WTC11 (cell line): ENCODE data around the gene CACNG4. TPM values are rescaled to one million over a fixed set of nuclear protein-coding genes. Genes with fewer than 3 reads are reported as not detected.

Source experiments
- ATAC-seq: fragments of 200-7000 bp; cut with Tn5 transposase; 2 replicates; pipeline ENCODE4 v1.10.0; 2021; ENCODE audit warnings: mild to moderate bottlenecking, moderate library complexity
- CTCF ChIA-PET: fragments of 300-600 bp; sonication (Branson Sonifier 250); formaldehyde crosslinking; loops from one replicate; lab custom pipeline; 2021; ENCODE audit warnings: antibody characterized with exemption; lab: Charles Lee
- POLR2A ChIA-PET: fragments of 350-600 bp; sonication (Branson Sonifier 250); formaldehyde crosslinking; loops from one replicate; lab custom pipeline; 2021; ENCODE audit warnings: antibody characterized with exemption; lab: Charles Lee
- DNase-seq: peaks from one replicate; pipeline ENCODE4 v3.0.0; 2021; ENCODE audit warnings: low spot score
- H3K27ac Mint-ChIP-seq: 2 replicates; pipeline ENCODE4 v1.8.0; 2021; ENCODE audit warnings: mixed read lengths
- H3K27me3 Mint-ChIP-seq: 2 replicates; pipeline ENCODE4 v1.8.0; 2021; ENCODE audit warnings: low read depth, mild to moderate bottlenecking, moderate library complexity, mixed read lengths
- H3K36me3 Mint-ChIP-seq: 2 replicates; pipeline ENCODE4 v1.8.0; 2021; ENCODE audit warnings: mixed read lengths
- H3K4me1 Mint-ChIP-seq: 2 replicates; pipeline ENCODE4 v1.8.0; 2022; ENCODE audit warnings: mixed read lengths
- H3K4me3 Mint-ChIP-seq: 2 replicates; pipeline ENCODE4 v1.8.0; 2021; ENCODE audit warnings: mild to moderate bottlenecking, moderate library complexity, mixed read lengths
- H3K9me3 Mint-ChIP-seq: 2 replicates; pipeline ENCODE4 v1.8.0; 2021; ENCODE audit warnings: mixed read lengths
- EMX1 ChIP-seq: fragments of 250-450 bp; sonication (Bioruptor Pico); IDR thresholded peaks from 2 replicates; pipeline ENCODE4 v1.8.0; 2021; ENCODE audit warnings: mild to moderate bottlenecking
- ESRRA ChIP-seq: sonication (generic); formaldehyde crosslinking; IDR thresholded peaks from 2 replicates; pipeline ENCODE4 v1.8.1; 2022; ENCODE audit warnings: mild to moderate bottlenecking, missing genetic modification reagents, borderline replicate concordance
- FOXK1 ChIP-seq: sonication (generic); formaldehyde crosslinking; IDR thresholded peaks from 2 replicates; pipeline ENCODE4 v1.8.0; 2022; ENCODE audit warnings: mild to moderate bottlenecking, moderate library complexity, missing genetic modification reagents
- PRRX2 ChIP-seq: fragments of 250-450 bp; sonication (Bioruptor Pico); IDR thresholded peaks from 2 replicates; pipeline ENCODE4 v1.8.0; 2021; ENCODE audit warnings: mild to moderate bottlenecking
- SP1 ChIP-seq: sonication (generic); formaldehyde crosslinking; conservative IDR thresholded peaks from 2 replicates; pipeline ENCODE4 v1.8.1; 2022; ENCODE audit warnings: missing genetic modification reagents
- TP53 ChIP-seq: sonication (generic); formaldehyde crosslinking; IDR thresholded peaks from 2 replicates; pipeline ENCODE4 v1.8.1; 2023; ENCODE audit warnings: mild to moderate bottlenecking, missing genetic modification reagents
- USF1 ChIP-seq: sonication (generic); formaldehyde crosslinking; IDR thresholded peaks from 2 replicates; pipeline ENCODE4 v1.8.0; 2022; ENCODE audit warnings: mild to moderate bottlenecking, missing genetic modification reagents
- ZNF138 ChIP-seq: sonication (generic); formaldehyde crosslinking; conservative IDR thresholded peaks from 2 replicates; pipeline ENCODE4 v1.8.1; 2022; ENCODE audit warnings: mild to moderate bottlenecking, moderate library complexity, missing genetic modification reagents
- ZNF416 ChIP-seq: fragments of 250-450 bp; sonication (Bioruptor Pico); IDR thresholded peaks from 2 replicates; pipeline ENCODE4 v1.9.0; 2021; ENCODE audit warnings: mild to moderate bottlenecking, inconsistent platforms
- total RNA-seq: library from RNA; stranded (reverse); gene quantifications from 3 replicates; pipeline ENCODE4 v1.2.3, GENCODE V29; 2021
- TF ChIP-seq, protein P1 (sequence below): fragments of 200-600 bp; IDR thresholded peaks from 2 replicates; pipeline ENCODE4 v1.8.0; 2022; ENCODE audit warnings: antibody characterized with exemption
- TF ChIP-seq, protein P2 (sequence below): sonication (generic); formaldehyde crosslinking; IDR thresholded peaks from 2 replicates; pipeline ENCODE4 v1.8.0; 2022; ENCODE audit warnings: mild to moderate bottlenecking, missing genetic modification reagents
- TF ChIP-seq, protein P3 (sequence below): sonication (generic); formaldehyde crosslinking; IDR thresholded peaks from 2 replicates; pipeline ENCODE4 v1.8.1; 2023; ENCODE audit warnings: mild to moderate bottlenecking, moderate library complexity, missing genetic modification reagents
- TF ChIP-seq, protein P4 (sequence below): sonication (generic); formaldehyde crosslinking; IDR thresholded peaks from 2 replicates; pipeline ENCODE4 v1.8.1; 2022; ENCODE audit warnings: low read depth, missing genetic modification reagents, borderline replicate concordance
- TF ChIP-seq, protein P5 (sequence below): fragments of 250-450 bp; sonication (Bioruptor Pico); IDR thresholded peaks from 2 replicates; pipeline ENCODE4 v1.9.0; 2021; ENCODE audit warnings: moderate library complexity, mild to moderate bottlenecking, inconsistent platforms, borderline replicate concordance

CACNG4 gene
- total RNA-seq, 1 experiment from 2014 or later, result 3.4 TPM

- no peaks in the 10 kb centered on the region for H3K9me3 Mint-ChIP-seq
- H3K4me3 Mint-ChIP-seq, result no peak overlapping the region
- POLR2A ChIA-PET, result no interaction called here
- H3K4me1 Mint-ChIP-seq, result peaks cover 4% of the 10 kb centered on the region
- no peaks in the 10 kb centered on the region for H3K36me3 Mint-ChIP-seq
- TF ChIP-seq USF1 (CRISPR knock-in tag) (no peak), SP1 (0 out of 2 replicates have a peak, but pooled peaks have one; percentile 23), FOXK1 (CRISPR knock-in tag) (0 out of 2 replicates have a peak, but pooled peaks have one; percentile 21)
- TF ChIP-seq, protein P1, sequence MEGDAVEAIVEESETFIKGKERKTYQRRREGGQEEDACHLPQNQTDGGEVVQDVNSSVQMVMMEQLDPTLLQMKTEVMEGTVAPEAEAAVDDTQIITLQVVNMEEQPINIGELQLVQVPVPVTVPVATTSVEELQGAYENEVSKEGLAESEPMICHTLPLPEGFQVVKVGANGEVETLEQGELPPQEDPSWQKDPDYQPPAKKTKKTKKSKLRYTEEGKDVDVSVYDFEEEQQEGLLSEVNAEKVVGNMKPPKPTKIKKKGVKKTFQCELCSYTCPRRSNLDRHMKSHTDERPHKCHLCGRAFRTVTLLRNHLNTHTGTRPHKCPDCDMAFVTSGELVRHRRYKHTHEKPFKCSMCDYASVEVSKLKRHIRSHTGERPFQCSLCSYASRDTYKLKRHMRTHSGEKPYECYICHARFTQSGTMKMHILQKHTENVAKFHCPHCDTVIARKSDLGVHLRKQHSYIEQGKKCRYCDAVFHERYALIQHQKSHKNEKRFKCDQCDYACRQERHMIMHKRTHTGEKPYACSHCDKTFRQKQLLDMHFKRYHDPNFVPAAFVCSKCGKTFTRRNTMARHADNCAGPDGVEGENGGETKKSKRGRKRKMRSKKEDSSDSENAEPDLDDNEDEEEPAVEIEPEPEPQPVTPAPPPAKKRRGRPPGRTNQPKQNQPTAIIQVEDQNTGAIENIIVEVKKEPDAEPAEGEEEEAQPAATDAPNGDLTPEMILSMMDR, result peak; percentile 33; the same call in 1 of the 2 replicates
- TF ChIP-seq, protein P2, sequence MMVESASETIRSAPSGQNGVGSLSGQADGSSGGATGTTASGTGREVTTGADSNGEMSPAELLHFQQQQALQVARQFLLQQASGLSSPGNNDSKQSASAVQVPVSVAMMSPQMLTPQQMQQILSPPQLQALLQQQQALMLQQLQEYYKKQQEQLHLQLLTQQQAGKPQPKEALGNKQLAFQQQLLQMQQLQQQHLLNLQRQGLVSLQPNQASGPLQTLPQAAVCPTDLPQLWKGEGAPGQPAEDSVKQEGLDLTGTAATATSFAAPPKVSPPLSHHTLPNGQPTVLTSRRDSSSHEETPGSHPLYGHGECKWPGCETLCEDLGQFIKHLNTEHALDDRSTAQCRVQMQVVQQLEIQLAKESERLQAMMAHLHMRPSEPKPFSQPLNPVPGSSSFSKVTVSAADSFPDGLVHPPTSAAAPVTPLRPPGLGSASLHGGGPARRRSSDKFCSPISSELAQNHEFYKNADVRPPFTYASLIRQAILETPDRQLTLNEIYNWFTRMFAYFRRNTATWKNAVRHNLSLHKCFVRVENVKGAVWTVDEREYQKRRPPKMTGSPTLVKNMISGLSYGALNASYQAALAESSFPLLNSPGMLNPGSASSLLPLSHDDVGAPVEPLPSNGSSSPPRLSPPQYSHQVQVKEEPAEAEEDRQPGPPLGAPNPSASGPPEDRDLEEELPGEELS (CRISPR knock-in tag), result no peak
- TF ChIP-seq, protein P3, sequence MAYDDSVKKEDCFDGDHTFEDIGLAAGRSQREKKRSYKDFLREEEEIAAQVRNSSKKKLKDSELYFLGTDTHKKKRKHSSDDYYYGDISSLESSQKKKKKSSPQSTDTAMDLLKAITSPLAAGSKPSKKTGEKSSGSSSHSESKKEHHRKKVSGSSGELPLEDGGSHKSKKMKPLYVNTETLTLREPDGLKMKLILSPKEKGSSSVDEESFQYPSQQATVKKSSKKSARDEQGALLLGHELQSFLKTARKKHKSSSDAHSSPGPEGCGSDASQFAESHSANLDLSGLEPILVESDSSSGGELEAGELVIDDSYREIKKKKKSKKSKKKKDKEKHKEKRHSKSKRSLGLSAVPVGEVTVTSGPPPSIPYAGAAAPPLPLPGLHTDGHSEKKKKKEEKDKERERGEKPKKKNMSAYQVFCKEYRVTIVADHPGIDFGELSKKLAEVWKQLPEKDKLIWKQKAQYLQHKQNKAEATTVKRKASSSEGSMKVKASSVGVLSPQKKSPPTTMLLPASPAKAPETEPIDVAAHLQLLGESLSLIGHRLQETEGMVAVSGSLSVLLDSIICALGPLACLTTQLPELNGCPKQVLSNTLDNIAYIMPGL, result peak; percentile 40; the same call in 1 of the 2 replicates
- H3K27ac Mint-ChIP-seq, result no peak overlapping the region
- CTCF ChIA-PET, result interaction anchor here (0.5 to 2.4 kb wide), 64 partner anchors 9 to 1105 kb away, joined by 3 to 25 read pairs (median 5); partner anchors contain the start of gene CACNG1
- no peaks in the 10 kb centered on the region for H3K27me3 Mint-ChIP-seq
- ATAC-seq (peak; percentile 91), DNase-seq (peak; percentile 78)
Measured at GRCh38 chr17:67016039-67016762, 51.7 kb downstream of the CACNG4 start.

DNA sequence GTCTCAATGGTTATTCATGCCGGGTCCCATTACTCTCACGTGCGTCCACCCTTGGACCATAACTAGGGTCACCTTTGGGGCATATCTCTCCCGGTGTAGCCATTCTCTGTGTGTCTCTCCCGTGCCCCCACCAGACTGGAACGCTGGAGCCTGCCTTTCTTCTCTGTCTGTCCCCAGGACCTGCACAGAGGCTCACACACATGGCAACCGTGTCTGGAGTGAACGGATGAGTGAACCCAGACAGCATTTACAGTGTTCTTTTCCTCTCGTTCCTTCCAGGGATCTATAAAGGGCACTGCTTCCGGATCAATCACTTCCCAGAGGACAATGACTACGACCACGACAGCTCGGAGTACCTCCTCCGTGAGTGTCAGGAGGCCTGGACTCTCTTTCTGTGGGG lies 53.4 kb downstream of the CACNG4 start:
- POLR2A ChIA-PET, result no interaction called here
- DNase-seq (no peak), ATAC-seq (no peak)
- CTCF ChIA-PET, result interaction anchor here (2.4 kb wide), 1 partner anchor 163 kb away, joined by 9 read pairs; no protein-coding TSS in a partner anchor
- H3K27me3 Mint-ChIP-seq, result no peaks in the 10 kb centered on the region
- no peak overlapping the region for H3K4me3 Mint-ChIP-seq
- H3K9me3 Mint-ChIP-seq, result no peaks in the 10 kb centered on the region
- TF ChIP-seq, protein P1, result no peak
- TF ChIP-seq PRRX2 (no peak), TP53 (no peak), ZNF138 (CRISPR knock-in tag) (no peak), EMX1 (no peak), ZNF416 (CRISPR knock-in tag) (no peak), ESRRA (no peak)
- TF ChIP-seq, protein P4, sequence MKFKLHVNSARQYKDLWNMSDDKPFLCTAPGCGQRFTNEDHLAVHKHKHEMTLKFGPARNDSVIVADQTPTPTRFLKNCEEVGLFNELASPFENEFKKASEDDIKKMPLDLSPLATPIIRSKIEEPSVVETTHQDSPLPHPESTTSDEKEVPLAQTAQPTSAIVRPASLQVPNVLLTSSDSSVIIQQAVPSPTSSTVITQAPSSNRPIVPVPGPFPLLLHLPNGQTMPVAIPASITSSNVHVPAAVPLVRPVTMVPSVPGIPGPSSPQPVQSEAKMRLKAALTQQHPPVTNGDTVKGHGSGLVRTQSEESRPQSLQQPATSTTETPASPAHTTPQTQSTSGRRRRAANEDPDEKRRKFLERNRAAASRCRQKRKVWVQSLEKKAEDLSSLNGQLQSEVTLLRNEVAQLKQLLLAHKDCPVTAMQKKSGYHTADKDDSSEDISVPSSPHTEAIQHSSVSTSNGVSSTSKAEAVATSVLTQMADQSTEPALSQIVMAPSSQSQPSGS, result no peak
- TF ChIP-seq, protein P5, sequence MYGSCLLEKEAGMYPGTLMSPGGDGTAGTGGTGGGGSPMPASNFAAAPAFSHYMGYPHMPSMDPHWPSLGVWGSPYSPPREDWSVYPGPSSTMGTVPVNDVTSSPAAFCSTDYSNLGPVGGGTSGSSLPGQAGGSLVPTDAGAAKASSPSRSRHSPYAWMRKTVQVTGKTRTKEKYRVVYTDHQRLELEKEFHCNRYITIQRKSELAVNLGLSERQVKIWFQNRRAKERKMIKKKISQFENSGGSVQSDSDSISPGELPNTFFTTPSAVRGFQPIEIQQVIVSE (CRISPR knock-in tag), result no peak
- peaks cover 4% of the 10 kb centered on the region for H3K4me1 Mint-ChIP-seq
- no peaks in the 10 kb centered on the region for H3K36me3 Mint-ChIP-seq
- no peak overlapping the region for H3K27ac Mint-ChIP-seq
